Liver (tissue), 9 donors: ENCODE results near the gene ZXDC. TPM values are rescaled to one million over a fixed set of nuclear protein-coding genes. Genes with fewer than 3 reads are reported as not detected.

Experiments used
- DNase-seq: peaks from one replicate; pipeline ENCODE4 v3.0.0-alpha.2; 2017; ENCODE audit warnings: low spot score
- H3K27ac ChIP-seq, 2 donors: one replicate each; pipeline ENCODE4 v1.7.0; 2013; ENCODE audit warnings: inconsistent platforms in 2 of 2, low read length in 2 of 2, control low read depth in 1 of 2, low read depth in 1 of 2, mild to moderate bottlenecking in 1 of 2
- H3K27me3 ChIP-seq, 4 donors: one replicate each; pipeline versions ENCODE4 v1.6.1 to v1.7.0; 2013; ENCODE audit warnings: low read length in 3 of 4, inconsistent platforms in 1 of 4, mild to moderate bottlenecking in 1 of 4, moderate library complexity in 1 of 4; ENCODE audit not compliant: control insufficient read depth in 4 of 4, insufficient read depth in 4 of 4
- H3K36me3 ChIP-seq, 4 donors: one replicate each; pipeline versions ENCODE4 v1.6.1 to v1.7.0; 2013; ENCODE audit warnings: low read length in 3 of 4, mild to moderate bottlenecking in 3 of 4, low read depth in 1 of 4, moderate library complexity in 1 of 4; ENCODE audit not compliant: control insufficient read depth in 4 of 4, insufficient read depth in 3 of 4
- H3K4me1 ChIP-seq, 4 donors: one replicate each; pipeline versions ENCODE4 v1.6.1 to v1.7.0; 2013; ENCODE audit warnings: low read length in 3 of 4, mild to moderate bottlenecking in 3 of 4, moderate library complexity in 1 of 4; ENCODE audit not compliant: control insufficient read depth in 4 of 4, insufficient read depth in 4 of 4
- H3K4me3 ChIP-seq, 3 donors: one replicate each; pipeline versions ENCODE4 v1.6.1 to v1.7.0; 2013; ENCODE audit warnings: low read length in 3 of 3, control low read depth in 1 of 3, low read depth in 1 of 3, mild to moderate bottlenecking in 1 of 3
- H3K9ac ChIP-seq, 2 donors: one replicate each; pipeline ENCODE4 v1.7.0; 2013; ENCODE audit warnings: low read length in 2 of 2, mild to moderate bottlenecking in 2 of 2, moderate library complexity in 2 of 2, control low read depth in 1 of 2, low read depth in 1 of 2
- H3K9me3 ChIP-seq, 4 donors: one replicate each; pipeline versions ENCODE4 v1.6.1 to v1.7.0; 2013; ENCODE audit warnings: low read length in 3 of 4; ENCODE audit not compliant: control insufficient read depth in 4 of 4
- EGR1 ChIP-seq, 2 donors: IDR thresholded peaks; 2 replicates each; pipeline ENCODE4 v1.6.1; 2016 to 2018; ENCODE audit warnings: antibody characterized with exemption in 2 of 2, low read depth in 2 of 2
- FOXA1 ChIP-seq: IDR thresholded peaks from 2 replicates; pipeline ENCODE4 v1.6.1; 2016; ENCODE audit warnings: antibody characterized with exemption
- GABPA ChIP-seq, 2 donors: IDR thresholded peaks in 1 of 2; conservative IDR thresholded peaks in 1 of 2; 2 replicates each; pipeline ENCODE4 v1.6.1; 2016; ENCODE audit warnings: antibody characterized with exemption in 2 of 2, mild to moderate bottlenecking in 1 of 2, moderate library complexity in 1 of 2
- HNF4A ChIP-seq, 2 donors: conservative IDR thresholded peaks; 2 replicates each; pipeline ENCODE4 v1.6.1; 2016; ENCODE audit warnings: antibody characterized with exemption in 2 of 2, mild to moderate bottlenecking in 2 of 2
- HNF4G ChIP-seq: IDR thresholded peaks from 2 replicates; pipeline ENCODE4 v1.6.1; 2016; ENCODE audit warnings: antibody characterized with exemption
- JUND ChIP-seq, 2 donors: IDR thresholded peaks; 2 replicates each; pipeline ENCODE4 v1.6.1; 2016; ENCODE audit warnings: antibody characterized with exemption in 2 of 2
- NR2F2 ChIP-seq: IDR thresholded peaks from 2 replicates; pipeline ENCODE4 v1.6.1; 2016; ENCODE audit warnings: antibody characterized with exemption
- RAD21 ChIP-seq, 2 donors: IDR thresholded peaks; 2 replicates each; pipeline ENCODE4 v1.6.1; 2016; ENCODE audit warnings: antibody characterized with exemption in 2 of 2, mild to moderate bottlenecking in 2 of 2
- REST ChIP-seq: IDR thresholded peaks from 2 replicates; pipeline ENCODE4 v1.6.1; 2016; ENCODE audit warnings: antibody characterized with exemption, mild to moderate bottlenecking
- RXRA ChIP-seq, 2 donors: IDR thresholded peaks; 2 replicates each; pipeline ENCODE4 v1.6.1; 2017 to 2018; ENCODE audit warnings: antibody characterized with exemption in 2 of 2, mild to moderate bottlenecking in 1 of 2
- SP1 ChIP-seq: IDR thresholded peaks from 2 replicates; pipeline ENCODE4 v1.6.1; 2018; ENCODE audit warnings: antibody characterized with exemption, mild to moderate bottlenecking
- TAF1 ChIP-seq: conservative IDR thresholded peaks from 2 replicates; pipeline ENCODE4 v1.6.1; 2016; ENCODE audit warnings: antibody characterized with exemption, mild to moderate bottlenecking
- ZBTB33 ChIP-seq: IDR thresholded peaks from 2 replicates; pipeline ENCODE4 v1.6.1; 2016; ENCODE audit warnings: antibody characterized with exemption
- WGBS: extraction: QIAGEN DNeasy Blood & Tissue Kit; methylation state at CpG from one replicate; pipeline ENCODE4 v1.1.7; 2013; 5-methylcytosine and 5-hydroxymethylcytosine counted together
- polyA plus RNA-seq, 2 donors: library from polyadenylated mRNA; stranded (reverse) in 1 of 2; unstranded in 1 of 2; fragments of 200-250 nt in 1 of 2; fragments of >200 nt in 1 of 2; fragmentation: Nextera tagmentation in 1 of 2; extraction: Ambion mirVana in 1 of 2; gene quantifications; one replicate each; pipeline versions ENCODE4 v1.2.1 to v1.2.3, GENCODE V29; 2013 to 2015
- total RNA-seq, 2 donors: library from RNA; depleted of rRNA; stranded (reverse); fragments of >200 nt; gene quantifications; one replicate each; pipeline ENCODE4 v1.2.3, GENCODE V29; 2014
- TF ChIP-seq, protein P1 (sequence below): fragments of 150-350 bp; IDR thresholded peaks from 2 replicates; pipeline ENCODE4 v1.5.1; 2017; ENCODE audit warnings: improper control_type of control experiment, low read depth, low read length; ENCODE audit not compliant: missing input control
- TF ChIP-seq, protein P2 (sequence below): IDR thresholded peaks from 2 replicates; pipeline ENCODE4 v1.6.1; 2016; ENCODE audit warnings: antibody characterized with exemption
- TF ChIP-seq, protein P3 (sequence below): IDR thresholded peaks from 2 replicates; pipeline ENCODE4 v1.6.1; 2016; ENCODE audit warnings: antibody characterized with exemption
- donor health status: healthy.
- donor health status: healthy.
- donor health status: healthy.
- donor health status: healthy.
- donor health status: healthy.

Gene ZXDC
- total and polyA plus RNA-seq, 4 donors, result 7.0 to 42.3 (median 13.9) TPM

- no peak overlapping the region for H3K27ac ChIP-seq
- H3K9ac ChIP-seq, result no peak overlapping the region
- peaks cover 7 to 47% (median 20%) of the 10 kb centered on the region in 4 donors for H3K4me1 ChIP-seq
- H3K4me3 ChIP-seq, result no peak overlapping the region
- DNase-seq, result no peak
- TF ChIP-seq RXRA (IDR thresholded peaks at IDR 0.05) (no peak), EGR1 (IDR thresholded peaks at IDR 0.05; ENCODE audit: low read depth in 2 of 2) (no peak), REST (no peak), FOXA1 (no peak), JUND (IDR thresholded peaks at IDR 0.05) (no peak), RAD21 (IDR thresholded peaks at IDR 0.05) (no peak), ZBTB33 (no peak), HNF4A (conservative IDR thresholded peaks at IDR 0.05) (no peak), HNF4G (no peak), GABPA (IDR thresholded peaks at IDR 0.05 in 1 of 2, conservative IDR thresholded peaks at IDR 0.05 in 1 of 2) (no peak), NR2F2 (no peak)
- TF ChIP-seq, protein P1, sequence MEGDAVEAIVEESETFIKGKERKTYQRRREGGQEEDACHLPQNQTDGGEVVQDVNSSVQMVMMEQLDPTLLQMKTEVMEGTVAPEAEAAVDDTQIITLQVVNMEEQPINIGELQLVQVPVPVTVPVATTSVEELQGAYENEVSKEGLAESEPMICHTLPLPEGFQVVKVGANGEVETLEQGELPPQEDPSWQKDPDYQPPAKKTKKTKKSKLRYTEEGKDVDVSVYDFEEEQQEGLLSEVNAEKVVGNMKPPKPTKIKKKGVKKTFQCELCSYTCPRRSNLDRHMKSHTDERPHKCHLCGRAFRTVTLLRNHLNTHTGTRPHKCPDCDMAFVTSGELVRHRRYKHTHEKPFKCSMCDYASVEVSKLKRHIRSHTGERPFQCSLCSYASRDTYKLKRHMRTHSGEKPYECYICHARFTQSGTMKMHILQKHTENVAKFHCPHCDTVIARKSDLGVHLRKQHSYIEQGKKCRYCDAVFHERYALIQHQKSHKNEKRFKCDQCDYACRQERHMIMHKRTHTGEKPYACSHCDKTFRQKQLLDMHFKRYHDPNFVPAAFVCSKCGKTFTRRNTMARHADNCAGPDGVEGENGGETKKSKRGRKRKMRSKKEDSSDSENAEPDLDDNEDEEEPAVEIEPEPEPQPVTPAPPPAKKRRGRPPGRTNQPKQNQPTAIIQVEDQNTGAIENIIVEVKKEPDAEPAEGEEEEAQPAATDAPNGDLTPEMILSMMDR, result no peak
- TF ChIP-seq, protein P2, sequence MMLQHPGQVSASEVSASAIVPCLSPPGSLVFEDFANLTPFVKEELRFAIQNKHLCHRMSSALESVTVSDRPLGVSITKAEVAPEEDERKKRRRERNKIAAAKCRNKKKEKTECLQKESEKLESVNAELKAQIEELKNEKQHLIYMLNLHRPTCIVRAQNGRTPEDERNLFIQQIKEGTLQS, result no peak
- TF ChIP-seq, protein P3, sequence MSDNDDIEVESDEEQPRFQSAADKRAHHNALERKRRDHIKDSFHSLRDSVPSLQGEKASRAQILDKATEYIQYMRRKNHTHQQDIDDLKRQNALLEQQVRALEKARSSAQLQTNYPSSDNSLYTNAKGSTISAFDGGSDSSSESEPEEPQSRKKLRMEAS, result no peak
- WGBS, result 87% methylated on average over 8 of the region's 8 CpGs
- no peaks in the 10 kb centered on the region for H3K9me3 ChIP-seq
- no peaks in the 10 kb centered on the region for H3K27me3 ChIP-seq
- H3K36me3 ChIP-seq, result peaks cover 0 to 17% (median 11%) of the 10 kb centered on the region in 4 donors
Measured at GRCh38 chr3:126485176-126485897, 9.6 kb upstream of the ZXDC start.

DNA sequence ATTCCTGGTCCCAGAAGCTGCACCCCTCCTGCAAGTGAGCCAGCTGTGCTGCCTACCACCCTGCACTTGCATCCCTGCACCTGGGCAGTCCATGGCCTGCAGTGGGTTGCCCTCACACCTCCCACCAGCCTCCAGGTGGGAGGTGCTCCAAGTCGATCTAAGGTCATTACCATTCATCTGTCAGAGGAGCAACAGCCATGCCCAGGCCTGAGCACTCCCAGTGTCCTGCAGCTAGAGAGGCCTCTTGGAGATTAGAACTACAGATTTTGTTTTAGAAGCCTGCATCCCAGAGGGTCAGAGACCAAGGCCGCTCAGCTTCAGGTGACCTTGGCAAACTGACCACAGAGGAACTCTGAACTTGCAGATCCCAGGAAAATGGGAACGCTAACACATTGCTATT lies 9.0 kb upstream of the ZXDC start:
- H3K4me3 ChIP-seq, result no peak overlapping the region
- H3K36me3 ChIP-seq, result peaks cover 0 to 14% (median 9%) of the 10 kb centered on the region in 4 donors
- H3K9me3 ChIP-seq, result no peaks in the 10 kb centered on the region
- no peaks in the 10 kb centered on the region for H3K27me3 ChIP-seq
- 64% methylated on average over 3 of the region's 3 CpGs for WGBS
- H3K9ac ChIP-seq, result no peak overlapping the region
- DNase-seq, result no peak
- peaks cover 7 to 47% (median 20%) of the 10 kb centered on the region in 4 donors for H3K4me1 ChIP-seq
- no peak overlapping the region for H3K27ac ChIP-seq
- TF ChIP-seq RAD21 (IDR thresholded peaks at IDR 0.05) (no peak), GABPA (IDR thresholded peaks at IDR 0.05 in 1 of 2, conservative IDR thresholded peaks at IDR 0.05 in 1 of 2) (no peak), SP1 (no peak), REST (no peak), HNF4G (no peak), ZBTB33 (no peak), HNF4A (conservative IDR thresholded peaks at IDR 0.05) (no peak), JUND (IDR thresholded peaks at IDR 0.05) (no peak), FOXA1 (no peak), TAF1 (no peak)
- TF ChIP-seq, protein P3, result no peak
